WTC11 (cell line): ENCODE measurements around the gene CLCN7. TPM values are rescaled to one million over a fixed set of nuclear protein-coding genes. Genes with fewer than 3 reads are reported as not detected.

Experiments used
- ESRRA ChIP-seq: sonication (generic); formaldehyde crosslinking; IDR thresholded peaks from 2 replicates; pipeline ENCODE4 v1.8.1; 2022; ENCODE audit warnings: mild to moderate bottlenecking, missing genetic modification reagents, borderline replicate concordance
- FOXK1 ChIP-seq: sonication (generic); formaldehyde crosslinking; IDR thresholded peaks from 2 replicates; pipeline ENCODE4 v1.8.0; 2022; ENCODE audit warnings: mild to moderate bottlenecking, moderate library complexity, missing genetic modification reagents
- GTF2I ChIP-seq: fragments of 250-450 bp; sonication (Bioruptor Pico); conservative IDR thresholded peaks from 2 replicates; pipeline ENCODE4 v1.4.0; 2021; ENCODE audit warnings: mild to moderate bottlenecking
- JAZF1 ChIP-seq: fragments of 250-450 bp; sonication (Bioruptor Pico); IDR thresholded peaks from 2 replicates; pipeline ENCODE4 v1.9.0; 2021; ENCODE audit warnings: moderate library complexity, mild to moderate bottlenecking, inconsistent platforms
- NR1H2 ChIP-seq: sonication (generic); formaldehyde crosslinking; IDR thresholded peaks from 2 replicates; pipeline ENCODE4 v1.9.0; 2021; ENCODE audit warnings: mild to moderate bottlenecking, moderate library complexity, missing genetic modification reagents
- SOX15 ChIP-seq: fragments of 250-450 bp; sonication (Bioruptor Pico); IDR thresholded peaks from 2 replicates; pipeline ENCODE4 v1.9.0; 2021; ENCODE audit warnings: mild to moderate bottlenecking
- ZNF138 ChIP-seq: sonication (generic); formaldehyde crosslinking; conservative IDR thresholded peaks from 2 replicates; pipeline ENCODE4 v1.8.1; 2022; ENCODE audit warnings: mild to moderate bottlenecking, moderate library complexity, missing genetic modification reagents
- ZNF219 ChIP-seq: sonication (generic); formaldehyde crosslinking; IDR thresholded peaks from 2 replicates; pipeline ENCODE4 v1.8.0; 2023; ENCODE audit warnings: missing genetic modification reagents, mild to moderate bottlenecking, borderline replicate concordance
- total RNA-seq: library from RNA; stranded (reverse); gene quantifications from 3 replicates; pipeline ENCODE4 v1.2.3, GENCODE V29; 2021
- TF ChIP-seq, protein P1 (sequence below): fragments of 250-450 bp; sonication (Bioruptor Pico); IDR thresholded peaks from 2 replicates; pipeline ENCODE4 v1.9.0; 2021; ENCODE audit warnings: mild to moderate bottlenecking, borderline replicate concordance
- TF ChIP-seq, protein P2 (sequence below): sonication (generic); formaldehyde crosslinking; IDR thresholded peaks from 2 replicates; pipeline ENCODE4 v1.8.1; 2023; ENCODE audit warnings: mild to moderate bottlenecking, moderate library complexity, missing genetic modification reagents
- TF ChIP-seq, protein P3 (sequence below): sonication (generic); formaldehyde crosslinking; IDR thresholded peaks from 2 replicates; pipeline ENCODE4 v1.8.0; 2022; ENCODE audit warnings: mild to moderate bottlenecking, missing genetic modification reagents

The CLCN7 gene
- total RNA-seq, 1 experiment from 2014 or later: 94.1 TPM

- TF ChIP-seq, protein P1, sequence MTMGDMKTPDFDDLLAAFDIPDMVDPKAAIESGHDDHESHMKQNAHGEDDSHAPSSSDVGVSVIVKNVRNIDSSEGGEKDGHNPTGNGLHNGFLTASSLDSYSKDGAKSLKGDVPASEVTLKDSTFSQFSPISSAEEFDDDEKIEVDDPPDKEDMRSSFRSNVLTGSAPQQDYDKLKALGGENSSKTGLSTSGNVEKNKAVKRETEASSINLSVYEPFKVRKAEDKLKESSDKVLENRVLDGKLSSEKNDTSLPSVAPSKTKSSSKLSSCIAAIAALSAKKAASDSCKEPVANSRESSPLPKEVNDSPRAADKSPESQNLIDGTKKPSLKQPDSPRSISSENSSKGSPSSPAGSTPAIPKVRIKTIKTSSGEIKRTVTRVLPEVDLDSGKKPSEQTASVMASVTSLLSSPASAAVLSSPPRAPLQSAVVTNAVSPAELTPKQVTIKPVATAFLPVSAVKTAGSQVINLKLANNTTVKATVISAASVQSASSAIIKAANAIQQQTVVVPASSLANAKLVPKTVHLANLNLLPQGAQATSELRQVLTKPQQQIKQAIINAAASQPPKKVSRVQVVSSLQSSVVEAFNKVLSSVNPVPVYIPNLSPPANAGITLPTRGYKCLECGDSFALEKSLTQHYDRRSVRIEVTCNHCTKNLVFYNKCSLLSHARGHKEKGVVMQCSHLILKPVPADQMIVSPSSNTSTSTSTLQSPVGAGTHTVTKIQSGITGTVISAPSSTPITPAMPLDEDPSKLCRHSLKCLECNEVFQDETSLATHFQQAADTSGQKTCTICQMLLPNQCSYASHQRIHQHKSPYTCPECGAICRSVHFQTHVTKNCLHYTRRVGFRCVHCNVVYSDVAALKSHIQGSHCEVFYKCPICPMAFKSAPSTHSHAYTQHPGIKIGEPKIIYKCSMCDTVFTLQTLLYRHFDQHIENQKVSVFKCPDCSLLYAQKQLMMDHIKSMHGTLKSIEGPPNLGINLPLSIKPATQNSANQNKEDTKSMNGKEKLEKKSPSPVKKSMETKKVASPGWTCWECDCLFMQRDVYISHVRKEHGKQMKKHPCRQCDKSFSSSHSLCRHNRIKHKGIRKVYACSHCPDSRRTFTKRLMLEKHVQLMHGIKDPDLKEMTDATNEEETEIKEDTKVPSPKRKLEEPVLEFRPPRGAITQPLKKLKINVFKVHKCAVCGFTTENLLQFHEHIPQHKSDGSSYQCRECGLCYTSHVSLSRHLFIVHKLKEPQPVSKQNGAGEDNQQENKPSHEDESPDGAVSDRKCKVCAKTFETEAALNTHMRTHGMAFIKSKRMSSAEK (CRISPR knock-in tag): no peak
- no peak for TF ChIP-seq ZNF138 (CRISPR knock-in tag)
- no peak for TF ChIP-seq JAZF1
- TF ChIP-seq NR1H2 (CRISPR knock-in tag): no peak
- no peak for TF ChIP-seq ESRRA (CRISPR knock-in tag)
- TF ChIP-seq, protein P2, sequence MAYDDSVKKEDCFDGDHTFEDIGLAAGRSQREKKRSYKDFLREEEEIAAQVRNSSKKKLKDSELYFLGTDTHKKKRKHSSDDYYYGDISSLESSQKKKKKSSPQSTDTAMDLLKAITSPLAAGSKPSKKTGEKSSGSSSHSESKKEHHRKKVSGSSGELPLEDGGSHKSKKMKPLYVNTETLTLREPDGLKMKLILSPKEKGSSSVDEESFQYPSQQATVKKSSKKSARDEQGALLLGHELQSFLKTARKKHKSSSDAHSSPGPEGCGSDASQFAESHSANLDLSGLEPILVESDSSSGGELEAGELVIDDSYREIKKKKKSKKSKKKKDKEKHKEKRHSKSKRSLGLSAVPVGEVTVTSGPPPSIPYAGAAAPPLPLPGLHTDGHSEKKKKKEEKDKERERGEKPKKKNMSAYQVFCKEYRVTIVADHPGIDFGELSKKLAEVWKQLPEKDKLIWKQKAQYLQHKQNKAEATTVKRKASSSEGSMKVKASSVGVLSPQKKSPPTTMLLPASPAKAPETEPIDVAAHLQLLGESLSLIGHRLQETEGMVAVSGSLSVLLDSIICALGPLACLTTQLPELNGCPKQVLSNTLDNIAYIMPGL (CRISPR knock-in tag): no peak
- no peak for TF ChIP-seq GTF2I
- TF ChIP-seq ZNF219 (CRISPR knock-in tag): no peak
- TF ChIP-seq, protein P3, sequence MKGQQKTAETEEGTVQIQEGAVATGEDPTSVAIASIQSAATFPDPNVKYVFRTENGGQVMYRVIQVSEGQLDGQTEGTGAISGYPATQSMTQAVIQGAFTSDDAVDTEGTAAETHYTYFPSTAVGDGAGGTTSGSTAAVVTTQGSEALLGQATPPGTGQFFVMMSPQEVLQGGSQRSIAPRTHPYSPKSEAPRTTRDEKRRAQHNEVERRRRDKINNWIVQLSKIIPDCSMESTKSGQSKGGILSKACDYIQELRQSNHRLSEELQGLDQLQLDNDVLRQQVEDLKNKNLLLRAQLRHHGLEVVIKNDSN (CRISPR knock-in tag): no peak
- no peak for TF ChIP-seq SOX15 (CRISPR knock-in tag)
- no peak for TF ChIP-seq FOXK1
These were observed 79.3 kb downstream of the CLCN7 start (continued) for GRCh38 chr16:1395444-1396031.

Other genes with a start within 250 kb of the CLCN7 start
- not detected in 3 replicates for gene TPSG1, start 249.8 kb downstream of the CLCN7 start, total RNA-seq
- gene TPSB2, start 244.8 kb downstream of the CLCN7 start, total RNA-seq: 0.18 to 0.44 TPM in 2 of 3 replicates, not detected in the other
- gene TPSAB1, start 234.3 kb downstream of the CLCN7 start, total RNA-seq: 0.53 TPM in 1 of 3 replicates, not detected in the others
- gene TPSD1, start 219.0 kb downstream of the CLCN7 start, total RNA-seq: 0.31 to 1.5 TPM (median 0.94 TPM) in 3 replicates
- gene UBE2I, start 165.4 kb downstream of the CLCN7 start, total RNA-seq: 211 to 229 TPM (median 222 TPM) in 3 replicates
- 15.2 to 18.8 TPM (median 16.5 TPM) in 3 replicates for gene BAIAP3, start 141.4 kb downstream of the CLCN7 start, total RNA-seq
- 63.0 to 66.3 TPM (median 66.2 TPM) in 3 replicates for gene TSR3, start 123.2 kb downstream of the CLCN7 start, total RNA-seq
- 31.1 to 39.1 TPM (median 35.9 TPM) in 3 replicates for gene GNPTG, start 123.1 kb downstream of the CLCN7 start, total RNA-seq
- 42.0 to 53.3 TPM (median 42.3 TPM) in 3 replicates for gene UNKL, start 60.3 kb downstream of the CLCN7 start, total RNA-seq
- 16.2 to 17.0 TPM (median 16.9 TPM) in 3 replicates for gene UQCC4, start 54.3 kb downstream of the CLCN7 start, total RNA-seq
- not detected in 3 replicates for gene PERCC1, start 44.0 kb downstream of the CLCN7 start, total RNA-seq
- gene CCDC154, start 30.5 kb downstream of the CLCN7 start, total RNA-seq: 0.46 to 1.2 TPM (median 1.1 TPM) in 3 replicates
- 0.16 to 0.26 TPM (median 0.18 TPM) in 3 replicates for gene PTX4, start 13.9 kb upstream of the CLCN7 start, total RNA-seq
- gene TELO2, start 18.3 kb upstream of the CLCN7 start, total RNA-seq: 67.8 to 86.7 TPM (median 71.6 TPM) in 3 replicates
- 0.18 to 0.35 TPM (median 0.30 TPM) in 3 replicates for gene TMEM204, start 58.6 kb upstream of the CLCN7 start, total RNA-seq
- gene IFT140, start 137.0 kb upstream of the CLCN7 start, total RNA-seq: 27.0 to 31.0 TPM (median 28.9 TPM) in 3 replicates
- gene CRAMP1, start 137.3 kb upstream of the CLCN7 start, total RNA-seq: 24.0 to 27.4 TPM (median 25.9 TPM) in 3 replicates
- 150 to 169 TPM (median 157 TPM) in 3 replicates for gene JPT2, start 203.3 kb upstream of the CLCN7 start, total RNA-seq
- gene MAPK8IP3, start 231.2 kb upstream of the CLCN7 start, total RNA-seq: 59.7 to 72.3 TPM (median 63.2 TPM) in 3 replicates